ENCODE data around the gene CCDC57.

DNA sequence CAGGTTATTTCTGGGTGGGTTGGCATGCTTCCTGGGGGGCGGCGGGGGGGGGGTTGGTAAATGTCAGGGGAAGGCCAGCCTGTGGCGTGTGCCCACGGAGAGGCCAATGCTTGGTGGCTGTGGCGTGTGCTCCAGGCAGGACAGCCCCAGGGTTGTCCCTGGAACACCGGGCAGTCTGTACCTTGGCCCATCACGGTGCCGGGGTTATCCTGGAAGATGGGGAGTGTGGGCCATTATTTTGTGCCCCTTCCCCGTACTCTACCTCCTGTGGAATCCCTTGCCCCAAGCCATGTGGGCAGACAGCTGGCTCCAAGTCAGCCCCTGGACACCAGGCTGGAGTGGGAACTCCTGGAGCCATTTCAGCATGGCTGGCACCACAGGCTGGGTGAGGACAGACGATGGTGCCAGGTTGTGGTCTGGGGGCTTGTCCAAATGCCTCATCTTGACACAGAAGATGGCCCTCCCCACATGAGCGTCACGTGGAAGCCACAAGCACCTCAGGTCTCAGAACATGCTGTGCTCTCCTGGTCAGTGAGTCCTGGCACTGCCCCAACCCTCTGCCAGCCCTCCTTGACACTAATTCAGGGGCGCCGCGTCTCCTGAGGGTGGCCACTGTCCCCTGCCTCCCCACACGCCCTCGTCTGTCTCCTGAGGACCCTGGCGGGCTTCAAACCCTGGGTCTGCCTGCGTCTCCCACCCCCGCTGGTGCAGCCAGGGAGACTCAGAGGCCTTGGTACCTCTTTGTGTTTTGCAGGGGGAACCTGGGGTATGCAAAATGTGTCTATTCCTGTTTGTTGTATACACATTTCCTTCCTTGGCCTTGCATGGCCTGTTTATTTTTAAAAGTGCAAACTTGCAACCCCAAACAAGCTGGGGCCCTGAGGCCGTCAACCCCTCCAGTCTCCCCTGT lies 20.5 kb upstream of the CCDC57 start:
- TF ChIP-seq CEBPB (tag; IDR thresholded peaks at IDR 0.05) (no peak), MIER1 (IDR thresholded peaks at IDR 0.05; ENCODE audit: low read depth) (no peak), RBM15 (IDR thresholded peaks at IDR 0.05; ENCODE audit: insufficient read depth, low read length) (no peak), CTCF (IDR thresholded peaks at IDR 0.05 in 2 of 3, conservative IDR thresholded peaks at IDR 0.05 in 1 of 3; ENCODE audit: insufficient read depth in 2 of 3, low read depth in 1 of 3, low read length in 3 of 3) (no peak), MYNN (IDR thresholded peaks at IDR 0.05) (no peak), MYNN (CRISPR knock-in tag; IDR thresholded peaks at IDR 0.05) (no peak), POLR2A (conservative IDR thresholded peaks at IDR 0.05) (no peak), SRF (CRISPR knock-in tag; IDR thresholded peaks at IDR 0.05) (no peak), NFXL1 (CRISPR knock-in tag; IDR thresholded peaks at IDR 0.05) (no peak), USF2 (CRISPR knock-in tag; IDR thresholded peaks at IDR 0.05) (no peak), LEF1 (IDR thresholded peaks at IDR 0.05) (no peak), ZNF785 (CRISPR knock-in tag; IDR thresholded peaks at IDR 0.05) (no peak), EP300 (IDR thresholded peaks at IDR 0.05; ENCODE audit: low read length) (no peak)
- TF ChIP-seq, protein P1, sequence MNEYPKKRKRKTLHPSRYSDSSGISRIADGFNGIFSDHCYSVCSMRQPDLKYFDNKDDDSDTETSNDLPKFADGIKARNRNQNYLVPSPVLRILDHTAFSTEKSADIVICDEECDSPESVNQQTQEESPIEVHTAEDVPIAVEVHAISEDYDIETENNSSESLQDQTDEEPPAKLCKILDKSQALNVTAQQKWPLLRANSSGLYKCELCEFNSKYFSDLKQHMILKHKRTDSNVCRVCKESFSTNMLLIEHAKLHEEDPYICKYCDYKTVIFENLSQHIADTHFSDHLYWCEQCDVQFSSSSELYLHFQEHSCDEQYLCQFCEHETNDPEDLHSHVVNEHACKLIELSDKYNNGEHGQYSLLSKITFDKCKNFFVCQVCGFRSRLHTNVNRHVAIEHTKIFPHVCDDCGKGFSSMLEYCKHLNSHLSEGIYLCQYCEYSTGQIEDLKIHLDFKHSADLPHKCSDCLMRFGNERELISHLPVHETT (CRISPR knock-in tag; conservative IDR thresholded peaks at IDR 0.05 in 1 of 2, IDR thresholded peaks at IDR 0.05 in 1 of 2) = no peak
- TF ChIP-seq, protein P2, sequence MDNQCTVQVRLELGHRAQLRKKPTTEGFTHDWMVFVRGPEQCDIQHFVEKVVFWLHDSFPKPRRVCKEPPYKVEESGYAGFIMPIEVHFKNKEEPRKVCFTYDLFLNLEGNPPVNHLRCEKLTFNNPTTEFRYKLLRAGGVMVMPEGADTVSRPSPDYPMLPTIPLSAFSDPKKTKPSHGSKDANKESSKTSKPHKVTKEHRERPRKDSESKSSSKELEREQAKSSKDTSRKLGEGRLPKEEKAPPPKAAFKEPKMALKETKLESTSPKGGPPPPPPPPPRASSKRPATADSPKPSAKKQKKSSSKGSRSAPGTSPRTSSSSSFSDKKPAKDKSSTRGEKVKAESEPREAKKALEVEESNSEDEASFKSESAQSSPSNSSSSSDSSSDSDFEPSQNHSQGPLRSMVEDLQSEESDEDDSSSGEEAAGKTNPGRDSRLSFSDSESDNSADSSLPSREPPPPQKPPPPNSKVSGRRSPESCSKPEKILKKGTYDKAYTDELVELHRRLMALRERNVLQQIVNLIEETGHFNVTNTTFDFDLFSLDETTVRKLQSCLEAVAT (IDR thresholded peaks at IDR 0.05) = no peak
